Gastrocnemius medialis (tissue), 4 donors: ENCODE results near the gene CACNA2D1. TPM values are rescaled to one million over a fixed set of nuclear protein-coding genes. Genes with fewer than 3 reads are reported as not detected.

ENCODE experiments used
- ATAC-seq, 2 donors: fragments of 150-250 bp; one replicate each; pipeline ENCODE4 v1.9.1; 2016
- DNase-seq, 2 donors: peaks; one replicate each; pipeline ENCODE4 v3.0.0-alpha.2; 2019
- H3K27ac ChIP-seq, 4 donors: fragments of 200-600 bp; sonication (generic); 1 replicate in 1 of 4; 2 replicates in 3 of 4; pipeline ENCODE4 v1.5.1; 2016 to 2018; ENCODE audit warnings: mild to moderate bottlenecking in 2 of 4, moderate library complexity in 1 of 4
- H3K27me3 ChIP-seq, 3 donors: fragments of 200-600 bp; sonication (generic) in 2 of 3; 1 replicate in 1 of 3; 2 replicates in 2 of 3; pipeline versions ENCODE4 v1.5.1 to v1.6.0; 2016 to 2019; ENCODE audit warnings: mild to moderate bottlenecking in 1 of 3, moderate library complexity in 1 of 3
- H3K36me3 ChIP-seq, 2 donors: fragments of 200-600 bp; sonication (generic) in 1 of 2; one replicate each; pipeline ENCODE4 v1.5.1; 2017 to 2018
- H3K4me1 ChIP-seq, 2 donors: fragments of 200-600 bp; sonication (generic) in 1 of 2; one replicate each; pipeline ENCODE4 v1.5.1; 2016 to 2017; ENCODE audit warnings: mild to moderate bottlenecking in 2 of 2
- H3K4me3 ChIP-seq, 4 donors: fragments of 200-600 bp; sonication (generic) in 3 of 4; 1 replicate in 1 of 4; 2 replicates in 3 of 4; pipeline ENCODE4 v1.5.1; 2016 to 2019; ENCODE audit warnings: mild to moderate bottlenecking in 2 of 4
- H3K9me3 ChIP-seq, 3 donors: fragments of 200-600 bp; sonication (generic) in 2 of 3; 1 replicate in 1 of 3; 2 replicates in 2 of 3; pipeline ENCODE4 v1.5.1; 2016 to 2019
- POLR2A ChIP-seq, 2 donors: fragments of 450-650 bp; IDR thresholded peaks; one replicate each; pipeline ENCODE4 v1.6.1; 2017; ENCODE audit warnings: antibody characterized with exemption in 2 of 2, mild to moderate bottlenecking in 2 of 2, moderate library complexity in 2 of 2
- in situ Hi-C, 4 donors: fragments of 200-750 bp; cut with MboI; loops; one replicate each; pipeline versions ENCODE4 v1.15.0 to v1.8.0; 2017; ENCODE audit warnings: low sequenced_read_pairs in 4 of 4
- intact Hi-C: fragments of 100-400 bp; cut with DNase I; formaldehyde crosslinking; loops from one replicate; pipeline ENCODE4 v1.15.1; 2023; ENCODE audit warnings: low total_unique reads
- total RNA-seq, 4 donors: library from RNA; depleted of rRNA; stranded (reverse); fragments of >200 nt; gene quantifications; one replicate each; pipeline versions ENCODE4 v1.1.0 to v1.2.3, GENCODE V29; 2016
- TF ChIP-seq, protein P1 (sequence below), 5 experiments: fragments of 450-650 bp in 3 of 5; fragments of 200-600 bp in 2 of 5; sonication (generic) in 2 of 5; IDR thresholded peaks in 4 of 5; conservative IDR thresholded peaks in 1 of 5; 1 replicate in 4 of 5; 2 replicates in 1 of 5; pipeline ENCODE4 v1.5.1; 2016 to 2019; ENCODE audit warnings: antibody characterized with exemption in 5 of 5, mild to moderate bottlenecking in 3 of 5, moderate library complexity in 3 of 5

Gene CACNA2D1
- total RNA-seq, 4 donors from 2014 or later, result 83.9 to 157 (median 120) TPM

DNA sequence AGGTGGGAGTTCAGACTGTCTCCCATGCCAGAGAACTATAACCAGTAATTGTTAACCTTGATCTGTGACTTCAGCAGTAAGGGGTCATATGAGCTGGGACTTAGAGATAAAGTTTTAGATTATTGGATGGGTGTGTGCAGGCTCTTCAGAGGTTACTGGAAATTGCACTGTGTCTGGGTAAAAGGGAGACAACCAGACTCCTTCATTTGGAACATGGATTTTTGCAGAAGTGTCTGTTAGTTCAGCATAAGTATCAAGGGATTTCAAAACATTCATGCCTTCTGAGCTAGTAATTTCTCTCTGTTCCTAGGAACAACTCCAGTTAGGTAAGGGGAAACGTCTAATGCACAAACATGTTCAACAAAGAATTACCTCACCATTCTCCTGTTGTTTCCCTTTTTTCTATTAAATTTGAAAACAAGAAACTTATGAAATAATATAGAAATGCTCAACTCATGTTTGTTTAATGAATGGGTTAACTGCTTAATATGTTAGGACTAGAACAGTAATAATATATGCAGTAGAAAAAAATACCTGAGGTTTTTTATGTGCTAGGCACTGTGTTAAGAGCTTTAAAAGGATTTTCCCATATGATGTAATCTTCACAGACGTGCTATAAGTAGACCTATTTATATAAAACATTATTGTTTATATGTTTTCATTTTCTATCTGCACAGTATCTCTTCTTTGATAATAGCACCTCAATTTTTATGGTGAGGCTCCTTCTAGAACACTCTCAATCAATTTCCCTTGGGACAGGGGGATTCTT is 233.0 kb downstream of the CACNA2D1 start:
- Histone ChIP-seq H3K9me3 (no peaks in the 10 kb centered on the region), H3K27me3 (no peaks in the 10 kb centered on the region), H3K36me3 (no peaks in the 10 kb centered on the region), H3K4me1 (peaks cover 55 to 81% of the 10 kb centered on the region in 2 donors), H3K4me3 (peak overlapping the region in 1 of 4 donors; percentile 15), H3K27ac (peak overlapping the region; percentile 54 to 88 (median 77))
- intact Hi-C loops, result no loop called here
- peak; percentile 64 to 70 for ATAC-seq
- DNase-seq, result no peak
- TF ChIP-seq, protein P1, sequence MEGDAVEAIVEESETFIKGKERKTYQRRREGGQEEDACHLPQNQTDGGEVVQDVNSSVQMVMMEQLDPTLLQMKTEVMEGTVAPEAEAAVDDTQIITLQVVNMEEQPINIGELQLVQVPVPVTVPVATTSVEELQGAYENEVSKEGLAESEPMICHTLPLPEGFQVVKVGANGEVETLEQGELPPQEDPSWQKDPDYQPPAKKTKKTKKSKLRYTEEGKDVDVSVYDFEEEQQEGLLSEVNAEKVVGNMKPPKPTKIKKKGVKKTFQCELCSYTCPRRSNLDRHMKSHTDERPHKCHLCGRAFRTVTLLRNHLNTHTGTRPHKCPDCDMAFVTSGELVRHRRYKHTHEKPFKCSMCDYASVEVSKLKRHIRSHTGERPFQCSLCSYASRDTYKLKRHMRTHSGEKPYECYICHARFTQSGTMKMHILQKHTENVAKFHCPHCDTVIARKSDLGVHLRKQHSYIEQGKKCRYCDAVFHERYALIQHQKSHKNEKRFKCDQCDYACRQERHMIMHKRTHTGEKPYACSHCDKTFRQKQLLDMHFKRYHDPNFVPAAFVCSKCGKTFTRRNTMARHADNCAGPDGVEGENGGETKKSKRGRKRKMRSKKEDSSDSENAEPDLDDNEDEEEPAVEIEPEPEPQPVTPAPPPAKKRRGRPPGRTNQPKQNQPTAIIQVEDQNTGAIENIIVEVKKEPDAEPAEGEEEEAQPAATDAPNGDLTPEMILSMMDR (IDR thresholded peaks at IDR 0.05 in 4 of 5, conservative IDR thresholded peaks at IDR 0.05 in 1 of 5), result no peak
- no peak for TF ChIP-seq POLR2A (IDR thresholded peaks at IDR 0.05)
- in situ Hi-C loops, result no loop called here

- Histone ChIP-seq H3K36me3 (no peaks in the 10 kb centered on the region), H3K27ac (peak overlapping the region; percentile 42 to 88 (median 77)), H3K4me3 (no peak overlapping the region), H3K4me1 (peaks cover 55 to 82% of the 10 kb centered on the region in 2 donors), H3K9me3 (no peaks in the 10 kb centered on the region), H3K27me3 (no peaks in the 10 kb centered on the region)
- in situ Hi-C loops, result no loop called here
- no peak for DNase-seq
- intact Hi-C loops, result no loop called here
- no peak for ATAC-seq
- no peak for TF ChIP-seq POLR2A (IDR thresholded peaks at IDR 0.05)
Measured at GRCh38 chr7:82209179-82209747, 234.3 kb downstream of the CACNA2D1 start.

- ATAC-seq, result peak; percentile 98 to 99
- DNase-seq, result peak; percentile 98 to 99
- in situ Hi-C loops, result no loop called here
- H3K27ac ChIP-seq, result peak overlapping the region; percentile 83 to 92 (median 88)
- no peaks in the 10 kb centered on the region for H3K27me3 ChIP-seq
- intact Hi-C loops, result loop anchor here (2.0 kb wide), 1 partner anchor 206 kb away; no protein-coding TSS in a partner anchor
- no peak overlapping the region for H3K4me3 ChIP-seq
- peaks cover 47% of the 10 kb centered on the region in 2 donors for H3K4me1 ChIP-seq
- no peak for TF ChIP-seq POLR2A (IDR thresholded peaks at IDR 0.05)
- TF ChIP-seq, protein P1 (IDR thresholded peaks at IDR 0.05 in 4 of 5, conservative IDR thresholded peaks at IDR 0.05 in 1 of 5), result no peak
- no peaks in the 10 kb centered on the region for H3K36me3 ChIP-seq
- no peaks in the 10 kb centered on the region for H3K9me3 ChIP-seq
Measured at GRCh38 chr7:82204694-82205093, 238.9 kb downstream of the CACNA2D1 start.

- Histone ChIP-seq H3K36me3 (no peaks in the 10 kb centered on the region), H3K27me3 (no peaks in the 10 kb centered on the region), H3K9me3 (no peaks in the 10 kb centered on the region), H3K4me1 (peaks cover 30 to 41% of the 10 kb centered on the region in 2 donors), H3K27ac (peak overlapping the region in 1 of 4 donors; percentile 87), H3K4me3 (no peak overlapping the region)
- TF ChIP-seq POLR2A (IDR thresholded peaks at IDR 0.05), result no peak
- TF ChIP-seq, protein P1 (IDR thresholded peaks at IDR 0.05 in 4 of 5, conservative IDR thresholded peaks at IDR 0.05 in 1 of 5), result no peak
- in situ Hi-C loops (no loop called here), intact Hi-C loops (no loop called here)
- DNase-seq (no peak), ATAC-seq (no peak)
Measured at GRCh38 chr7:82202965-82203364, 240.6 kb downstream of the CACNA2D1 start.

DNA sequence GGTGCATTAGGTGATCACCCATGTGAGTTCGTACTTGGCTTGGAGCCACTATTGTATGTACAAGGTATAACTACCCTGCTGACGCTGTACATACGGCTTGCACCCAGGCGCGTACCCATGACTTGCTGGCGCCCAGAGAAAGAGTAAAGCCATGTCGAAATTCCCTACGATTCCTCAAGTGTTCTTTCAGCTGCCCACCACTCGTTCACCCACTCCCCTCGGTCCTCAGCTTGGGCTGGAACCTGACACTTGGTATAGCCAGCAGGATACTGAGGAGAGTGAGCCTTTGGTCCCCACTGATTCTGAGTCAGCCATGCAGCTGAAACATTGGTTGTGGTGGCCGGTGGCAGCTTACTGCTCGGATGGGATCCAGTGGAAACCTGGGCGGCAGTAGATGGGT is 241.5 kb downstream of the CACNA2D1 start:
- Histone ChIP-seq H3K4me1 (peaks cover 21 to 33% of the 10 kb centered on the region in 2 donors), H3K4me3 (no peak overlapping the region), H3K27me3 (no peaks in the 10 kb centered on the region), H3K27ac (no peak overlapping the region), H3K9me3 (no peaks in the 10 kb centered on the region), H3K36me3 (no peaks in the 10 kb centered on the region)
- no peak for DNase-seq
- no peak for ATAC-seq
- intact Hi-C loops, result no loop called here
- no peak for TF ChIP-seq POLR2A (IDR thresholded peaks at IDR 0.05)
- TF ChIP-seq, protein P1 (IDR thresholded peaks at IDR 0.05 in 4 of 5, conservative IDR thresholded peaks at IDR 0.05 in 1 of 5), result no peak
- in situ Hi-C loops, result no loop called here
